GM23248 (cell line): ENCODE results near the gene RPRD2.

Source experiments
- EZH2 ChIP-seq: fragments of 200-600 bp; sonication (generic); IDR thresholded peaks from 2 replicates; pipeline ENCODE4 v1.6.1; 2018; ENCODE audit warnings: antibody characterized with exemption, mild to moderate bottlenecking; ENCODE audit not compliant: insufficient read depth, poor library complexity, severe bottlenecking
- EZH2phosphoT487 ChIP-seq: fragments of 200-600 bp; sonication (generic); IDR thresholded peaks from 2 replicates; pipeline ENCODE4 v1.6.1; 2018; ENCODE audit warnings: antibody characterized with exemption, moderate library complexity, mild to moderate bottlenecking, low read depth; ENCODE audit not compliant: insufficient read depth

- TF ChIP-seq EZH2 (no peak), EZH2phosphoT487 (no peak)
Observed at GRCh38 chr1:150389650-150390049, 25.7 kb downstream of the RPRD2 start.
